ENCODE data around the gene ERMP1.

ERMP1 gene

DNA sequence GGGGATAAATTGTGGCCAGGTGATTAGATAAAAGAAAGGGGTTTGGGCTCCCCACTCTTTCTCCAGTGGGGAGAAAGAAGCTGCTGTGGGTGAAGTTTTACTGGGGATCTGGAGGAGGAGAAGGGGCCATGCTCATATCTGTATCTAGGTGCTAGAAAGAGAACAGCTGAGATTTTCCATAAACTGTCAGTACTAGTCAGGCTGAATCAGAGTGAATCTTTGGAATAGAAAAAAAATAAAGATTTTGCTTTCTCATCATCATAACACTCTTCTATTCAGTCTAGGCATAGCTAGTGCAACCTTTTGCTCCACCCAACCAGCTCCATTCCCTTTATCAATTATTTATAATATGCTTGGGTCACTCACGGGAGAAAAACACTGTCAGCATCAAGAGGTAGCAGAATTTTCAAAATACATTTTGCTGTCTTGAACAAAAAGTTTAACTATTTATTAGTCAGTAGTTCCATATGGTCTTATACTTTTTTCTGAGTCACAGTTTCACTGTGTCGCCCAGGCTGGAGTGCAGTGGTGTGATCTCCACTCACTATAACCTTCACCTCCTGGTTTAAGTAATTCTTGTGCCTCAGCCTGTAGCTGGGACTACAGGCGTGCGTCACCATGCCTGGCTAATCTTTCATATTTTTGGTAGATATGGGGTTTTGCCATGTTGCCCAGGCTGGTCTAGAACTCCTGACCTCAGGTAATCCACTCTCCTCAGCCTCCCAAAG lies 21.3 kb upstream of the ERMP1 start:
- no peak for DNase-seq

- no peak for DNase-seq
Observed at GRCh38 chr9:5853617-5854016, 20.7 kb upstream of the ERMP1 start.

GRCh38 chr9:5852987-5853386 lies 20.1 kb upstream of the ERMP1 start:
- DNase-seq, result no peak

DNA sequence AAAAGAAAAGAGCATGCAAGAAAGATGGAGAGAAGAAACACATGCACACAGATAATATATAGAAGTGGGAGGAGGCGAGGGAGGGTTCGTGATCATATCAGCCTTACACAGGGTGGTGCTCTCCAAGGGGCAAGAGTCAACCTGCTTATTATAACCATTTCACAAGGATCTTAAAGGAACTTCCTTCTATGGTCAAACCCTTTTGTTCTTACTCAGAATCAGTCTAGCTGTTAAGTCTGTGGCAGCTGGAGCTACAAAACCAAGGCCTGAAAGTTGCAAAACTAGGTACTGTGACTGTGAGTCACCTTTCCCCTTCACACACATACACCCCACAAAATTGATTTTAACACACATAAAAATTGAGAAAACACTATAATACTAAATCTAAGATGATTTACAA lies 18.5 kb upstream of the ERMP1 start:
- peak; percentile 47 for DNase-seq

DNA sequence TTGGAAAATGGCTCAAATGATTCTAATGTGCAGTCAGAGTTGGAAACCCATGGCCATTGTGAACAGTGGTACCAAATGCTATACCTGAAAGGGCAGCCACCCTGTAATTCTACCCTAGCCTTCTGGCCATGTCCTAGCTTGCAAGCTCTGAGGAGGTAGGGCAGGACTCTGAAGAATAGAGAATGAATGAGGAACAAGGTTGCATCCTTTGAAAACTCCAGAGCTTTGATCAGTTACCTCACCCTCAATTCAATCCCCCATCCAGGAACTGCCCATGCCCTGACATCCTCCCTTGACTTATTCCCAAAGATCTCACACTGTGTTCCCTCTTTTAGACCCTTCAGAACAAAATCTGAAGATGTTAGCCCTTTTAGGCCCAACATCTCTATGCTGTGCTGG lies 17.8 kb upstream of the ERMP1 start:
- no peak for DNase-seq

DNA sequence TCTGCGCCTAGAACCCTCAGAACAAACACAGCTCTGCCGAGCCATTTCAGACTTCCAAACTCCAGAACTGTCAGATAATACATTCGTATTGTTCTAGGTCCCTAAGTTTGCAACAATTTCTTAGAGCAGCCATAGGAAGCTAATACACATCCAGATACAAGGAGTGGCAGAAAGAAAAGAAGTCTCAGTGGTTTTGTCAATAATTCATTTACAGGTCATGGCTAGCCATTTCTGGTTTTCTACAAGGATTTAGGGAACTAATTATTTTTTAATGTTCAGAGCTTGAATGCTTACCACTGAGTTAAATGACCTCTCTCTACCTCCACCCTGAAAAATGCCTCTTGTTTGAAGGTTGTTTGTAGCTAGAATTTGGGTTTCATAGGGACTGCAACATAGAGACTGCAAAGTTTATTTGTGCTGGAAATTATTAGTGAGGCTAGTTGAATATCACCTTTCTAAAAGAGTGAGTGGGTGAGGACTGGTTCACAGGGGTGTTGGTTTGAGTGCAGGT lies 15.5 kb upstream of the ERMP1 start:
- no peak for DNase-seq

DNA sequence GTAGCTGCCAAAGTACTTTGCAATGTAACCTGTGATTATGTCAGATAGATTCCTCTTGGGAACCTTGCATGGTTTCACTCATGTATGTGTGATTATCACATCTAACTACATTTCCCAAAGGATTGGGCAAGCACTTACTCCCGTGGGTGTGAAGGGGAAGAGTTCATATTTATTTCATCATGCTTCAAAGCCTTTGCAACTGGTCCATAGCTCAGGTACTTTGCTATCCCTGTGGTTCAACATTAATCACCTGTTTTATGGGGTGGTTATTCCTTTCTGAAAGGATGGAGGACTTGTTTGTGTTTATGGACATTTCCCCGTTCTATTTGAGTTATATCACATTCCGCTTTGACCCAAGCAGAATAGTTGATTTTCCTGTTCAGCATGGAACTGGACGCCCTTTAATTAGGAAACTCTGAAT lies 13.6 kb upstream of the ERMP1 start:
- DNase-seq, result no peak

- DNase-seq, result no peak
Observed at GRCh38 chr9:5846096-5846495, 13.2 kb upstream of the ERMP1 start.

GRCh38 chr9:5845157-5845531 lies 12.2 kb upstream of the ERMP1 start:
- DNase-seq, result no peak

- no peak for DNase-seq
Observed at GRCh38 chr9:5843794-5844471, 11.0 kb upstream of the ERMP1 start.

DNA sequence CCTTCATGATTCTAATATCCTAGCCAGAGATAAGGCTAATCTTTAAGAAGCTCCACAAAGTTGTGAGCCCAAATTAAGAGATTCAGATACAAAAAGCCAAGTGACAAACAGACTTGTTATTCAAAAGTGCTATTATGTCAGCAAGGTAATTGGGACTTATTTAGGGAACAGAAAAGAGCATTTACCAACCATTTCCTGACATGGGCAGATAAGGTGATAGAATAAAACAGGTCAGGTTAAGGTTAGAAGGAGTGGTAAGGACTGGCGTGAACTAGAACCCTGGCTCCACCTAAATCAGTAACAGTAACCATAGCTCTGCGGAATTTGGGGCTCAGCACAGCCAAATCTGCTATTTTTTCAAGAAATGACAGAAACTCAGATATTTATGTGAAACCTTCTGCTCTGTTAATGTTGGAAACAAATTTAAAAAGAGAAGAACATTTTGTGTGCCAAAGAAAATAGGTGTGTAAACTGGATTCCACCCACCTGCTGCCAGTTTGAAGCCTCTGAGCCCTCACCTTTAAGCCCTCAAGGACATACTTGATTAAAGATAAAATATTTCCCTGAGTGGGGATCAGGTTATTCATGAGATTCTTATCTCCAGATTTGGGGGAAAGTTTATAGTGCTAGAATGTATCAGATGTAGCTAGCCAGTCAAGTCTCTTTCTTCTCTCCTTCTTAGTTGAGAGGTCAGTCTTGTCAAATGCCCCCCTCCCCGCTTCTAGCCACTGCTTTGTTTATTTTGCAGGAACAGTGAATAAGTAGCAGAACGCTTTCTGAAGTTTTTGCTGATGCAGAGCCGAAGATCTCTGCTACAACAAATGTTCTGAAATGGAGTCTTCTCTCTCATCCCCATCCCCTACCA lies 10.2 kb upstream of the ERMP1 start:
- DNase-seq, result no peak

DNA sequence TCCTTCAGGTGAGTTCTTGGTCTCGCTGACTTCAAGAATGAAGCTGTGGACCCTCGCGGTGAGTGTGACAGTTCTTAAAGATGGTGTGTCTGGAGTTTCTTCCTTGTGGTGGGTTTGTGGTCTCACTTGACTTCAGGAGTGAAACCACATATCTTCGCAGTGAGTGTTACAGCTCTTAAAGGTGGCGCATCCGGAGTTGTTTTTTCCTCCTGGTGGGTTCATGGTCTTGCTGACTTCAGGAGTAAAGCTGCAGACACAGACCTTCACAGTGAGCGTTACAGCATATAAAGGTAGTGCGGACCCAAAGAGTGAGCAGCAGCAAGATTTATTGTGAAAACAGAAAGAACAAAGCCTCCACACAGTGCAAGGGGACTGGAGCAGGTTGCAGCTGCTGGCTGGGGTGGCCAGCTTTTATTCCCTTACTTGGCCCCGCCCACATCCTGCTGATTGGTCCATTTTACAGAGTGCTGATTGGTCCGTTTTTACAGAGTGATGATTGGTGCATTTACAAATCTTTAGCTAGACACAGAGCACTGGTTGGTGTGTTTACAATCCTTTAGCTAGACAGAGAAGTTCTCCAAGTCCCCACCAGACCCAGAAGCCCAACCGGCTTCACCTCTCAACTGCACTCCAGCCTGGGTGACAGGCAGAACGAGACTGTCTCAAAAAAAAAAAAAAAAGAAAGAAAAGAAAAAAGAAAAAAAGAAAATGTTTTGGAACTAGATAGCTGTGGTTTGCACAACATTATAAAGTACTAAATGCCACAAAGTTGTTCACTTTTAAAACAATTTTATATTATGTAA lies 9.1 kb upstream of the ERMP1 start:
- DNase-seq, result peak; percentile 78

GRCh38 chr9:5840788-5841187 lies 7.9 kb upstream of the ERMP1 start:
- no peak for DNase-seq

- DNase-seq, result no peak
Observed at GRCh38 chr9:5839572-5839902, 6.6 kb upstream of the ERMP1 start.

- no peak for DNase-seq
Observed at GRCh38 chr9:5838884-5839571, 6.1 kb upstream of the ERMP1 start.

GRCh38 chr9:5835808-5836207 lies 2.9 kb upstream of the ERMP1 start:
- no peak for DNase-seq

DNA sequence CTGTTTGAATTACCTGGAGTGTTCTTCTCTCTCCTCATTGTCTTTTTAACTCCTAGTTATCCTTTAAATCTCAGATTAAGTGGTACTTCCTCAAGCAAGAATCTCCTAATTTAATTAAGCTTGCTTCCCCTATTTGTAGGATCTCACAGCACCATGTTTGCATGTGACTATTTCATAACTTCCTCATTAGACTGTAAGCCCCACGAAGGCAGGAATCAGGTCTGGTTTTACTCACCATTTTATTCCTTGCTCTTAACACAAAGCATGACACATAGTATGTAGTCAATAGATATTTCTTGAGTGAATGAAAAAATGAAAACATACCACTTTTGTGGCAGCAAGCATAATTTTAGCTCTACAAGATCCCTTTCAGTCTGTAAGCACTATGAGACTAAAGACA lies 1.3 kb upstream of the ERMP1 start:
- DNase-seq, result no peak

DNA sequence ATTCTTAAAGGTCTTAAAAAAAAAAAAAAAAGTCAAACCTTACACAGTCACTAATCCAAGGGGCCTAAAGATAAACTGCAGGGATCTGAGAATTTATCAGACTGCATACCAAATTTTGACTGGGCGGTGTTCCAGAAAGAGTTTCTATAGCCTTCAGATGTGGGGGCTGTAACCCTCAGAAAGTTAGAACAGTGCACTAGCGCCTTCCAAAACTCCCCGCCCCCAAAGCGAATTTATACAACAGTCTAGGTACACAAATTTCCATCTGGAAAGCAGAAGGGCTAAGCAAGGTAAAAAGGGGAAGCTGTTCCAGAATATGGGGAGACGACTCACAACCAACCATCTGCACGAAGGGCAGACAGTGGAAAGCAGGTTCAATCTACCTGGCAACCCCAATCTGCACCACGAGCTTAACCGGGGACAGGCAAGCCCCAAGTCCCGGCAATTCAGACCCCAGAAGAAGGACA lies 813 bp downstream of the ERMP1 start:
- peak; percentile 23 for DNase-seq

DNA sequence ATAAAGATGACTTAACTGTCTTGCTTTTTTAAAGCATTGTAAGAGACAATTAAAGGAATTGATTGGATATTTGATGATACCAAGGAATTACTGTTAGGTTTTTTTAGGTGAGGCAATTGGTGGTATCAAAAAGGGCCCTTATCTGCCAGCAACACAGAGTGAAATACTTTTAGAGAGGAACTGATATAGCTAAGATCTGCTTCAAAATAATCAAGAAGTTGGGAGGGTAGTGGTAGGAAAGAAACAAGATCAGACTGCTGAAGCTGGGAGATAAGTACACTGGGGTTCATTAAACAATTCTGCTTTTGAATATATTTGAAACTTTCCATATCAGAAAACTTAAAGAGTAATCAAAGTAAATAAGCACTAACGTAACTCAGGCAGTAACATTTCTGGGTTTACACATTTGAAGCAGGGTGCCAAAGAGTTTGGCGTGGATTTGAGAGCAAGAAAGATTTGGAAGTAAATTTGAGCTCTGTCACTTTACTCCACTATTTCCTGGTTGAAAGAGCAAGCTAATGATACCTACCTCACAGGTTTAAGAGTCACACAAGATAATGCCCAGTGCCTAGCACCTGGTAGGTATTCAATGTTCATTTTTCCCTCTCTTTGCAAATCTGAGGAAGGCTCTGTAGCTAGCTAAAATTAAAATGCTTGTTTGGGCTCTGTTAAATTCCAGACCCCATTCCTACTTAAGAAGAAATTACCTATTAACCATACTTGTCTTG lies 6.9 kb downstream of the ERMP1 start:
- no peak for DNase-seq

GRCh38 chr9:5825223-5825622 lies 7.7 kb downstream of the ERMP1 start:
- DNase-seq, result no peak

DNA sequence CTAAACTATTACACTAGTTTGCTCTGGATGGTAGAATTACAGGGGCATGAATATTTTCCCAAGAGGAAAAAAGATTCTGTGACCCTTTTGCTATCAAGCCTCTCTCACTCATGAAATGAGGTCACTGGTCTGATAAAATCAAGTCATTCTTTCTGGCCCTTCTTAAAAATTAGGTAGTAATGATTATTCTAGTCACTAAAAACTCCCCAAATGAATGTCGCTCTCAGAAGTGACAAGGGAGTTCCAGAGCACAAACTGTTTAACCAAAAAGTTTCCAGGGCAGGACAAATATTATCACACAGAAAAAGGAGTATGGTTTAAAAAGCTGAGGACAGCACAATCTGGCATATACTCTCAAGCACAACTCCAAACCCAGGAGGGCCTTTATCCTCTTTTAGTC lies 12.5 kb downstream of the ERMP1 start:
- no peak for DNase-seq

All from CD4-positive, alpha-beta T cell treated with Interleukin-21 for 1 hour (primary cell).